Activated CD4-positive, alpha-beta memory T cell treated with anti-CD3 and anti-CD28 coated beads, Interleukin-2, amount 10 ng/mL, durations not matched to agents 7 days and 5 days (primary cell): ENCODE data around the gene PHF12. TPM values are rescaled to one million over a fixed set of nuclear protein-coding genes. Genes with fewer than 3 reads are reported as not detected.
A peak's percentile ranks its signal among the peaks of the same experiment; 100 is the strongest.

Experiments
- CTCF ChIA-PET: fragments of 350-600 bp; sonication (Branson Sonifier 250); formaldehyde crosslinking; loops from one replicate; lab custom pipeline; 2021; ENCODE audit warnings: antibody characterized with exemption, inconsistent platforms; lab: Charles Lee
- POLR2A ChIA-PET: fragments of 350-600 bp; sonication (Branson Sonifier 250); formaldehyde crosslinking; loops from one replicate; lab custom pipeline; 2021; ENCODE audit warnings: antibody characterized with exemption; lab: Charles Lee
- DNase-seq: peaks from one replicate; pipeline ENCODE4 v3.0.0-alpha.2; 2020
- H3K27ac Mint-ChIP-seq: one replicate; pipeline ENCODE4 v1.8.0; 2021; ENCODE audit warnings: mild to moderate bottlenecking, mixed read lengths
- H3K27me3 Mint-ChIP-seq: one replicate; pipeline ENCODE4 v1.8.0; 2021; ENCODE audit warnings: mixed read lengths
- H3K36me3 Mint-ChIP-seq: one replicate; pipeline ENCODE4 v1.8.0; 2021; ENCODE audit warnings: low read depth, mixed read lengths
- H3K4me1 Mint-ChIP-seq: one replicate; pipeline ENCODE4 v1.8.0; 2021; ENCODE audit warnings: mixed read lengths
- H3K4me3 Mint-ChIP-seq: one replicate; pipeline ENCODE4 v1.8.0; 2021; ENCODE audit warnings: mild to moderate bottlenecking, mixed read lengths
- H3K9me3 Mint-ChIP-seq: one replicate; pipeline ENCODE4 v1.8.0; 2021; ENCODE audit warnings: mixed read lengths
- total RNA-seq, 2 experiments: library from RNA; stranded (reverse); gene quantifications; one replicate each; pipeline ENCODE4 v1.2.3, GENCODE V29; 2021

The PHF12 gene
- total RNA-seq, 2 experiments from 2014 or later, result 75.6 to 78.8 TPM

DNA sequence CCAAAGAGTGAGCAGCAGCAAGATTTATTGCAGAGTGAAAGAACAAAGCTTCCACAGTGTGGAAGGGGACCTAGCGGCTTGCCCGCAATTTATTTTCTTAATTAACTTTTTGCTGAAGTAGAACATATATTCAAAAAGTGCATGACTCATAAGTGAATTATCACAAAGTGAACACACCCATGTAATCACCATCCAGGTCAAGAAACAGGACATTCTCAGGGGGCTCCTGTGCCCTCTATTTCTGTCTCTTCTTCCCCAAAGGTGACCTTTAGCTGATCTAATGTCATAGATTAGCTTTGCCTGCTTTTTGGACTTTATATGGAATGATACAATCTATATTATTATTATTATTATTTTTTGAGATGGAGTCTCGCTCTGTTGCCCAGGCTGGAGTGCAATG, 76.6 kb downstream of the PHF12 start:
- Mint-ChIP-seq H3K9me3 (no peaks in the 10 kb centered on the region), H3K4me1 (peaks cover 30% of the 10 kb centered on the region), H3K27me3 (no peaks in the 10 kb centered on the region), H3K36me3 (peaks cover 20% of the 10 kb centered on the region), H3K4me3 (no peak overlapping the region), H3K27ac (no peak overlapping the region)
- ChIA-PET CTCF (no interaction called here), POLR2A (interaction anchor here (0.7 kb wide), 1 partner anchor 33 kb away, joined by 3 read pairs; the partner anchor contains the start of gene FAM222B)
- DNase-seq, result no peak

DNA sequence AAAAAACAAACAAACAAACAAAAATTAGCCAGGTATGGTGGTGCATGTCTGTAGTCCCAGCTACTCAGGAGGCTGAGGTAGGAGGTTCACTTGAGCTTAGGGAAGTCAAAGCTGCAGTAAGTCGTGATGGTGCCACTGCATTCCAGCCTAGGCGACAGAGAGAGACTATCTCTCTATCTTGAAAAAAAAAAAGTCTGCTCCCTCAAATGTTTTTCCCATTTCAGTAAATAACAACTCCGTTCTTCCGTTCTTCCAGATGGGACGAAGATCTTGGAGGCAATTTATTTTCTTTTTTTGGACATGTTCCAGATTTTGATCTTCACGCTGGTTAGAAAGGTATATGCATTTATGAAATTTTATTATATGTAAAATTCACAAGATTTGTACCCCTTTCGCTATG, 77.5 kb downstream of the PHF12 start:
- CTCF ChIA-PET, result no interaction called here

DNA sequence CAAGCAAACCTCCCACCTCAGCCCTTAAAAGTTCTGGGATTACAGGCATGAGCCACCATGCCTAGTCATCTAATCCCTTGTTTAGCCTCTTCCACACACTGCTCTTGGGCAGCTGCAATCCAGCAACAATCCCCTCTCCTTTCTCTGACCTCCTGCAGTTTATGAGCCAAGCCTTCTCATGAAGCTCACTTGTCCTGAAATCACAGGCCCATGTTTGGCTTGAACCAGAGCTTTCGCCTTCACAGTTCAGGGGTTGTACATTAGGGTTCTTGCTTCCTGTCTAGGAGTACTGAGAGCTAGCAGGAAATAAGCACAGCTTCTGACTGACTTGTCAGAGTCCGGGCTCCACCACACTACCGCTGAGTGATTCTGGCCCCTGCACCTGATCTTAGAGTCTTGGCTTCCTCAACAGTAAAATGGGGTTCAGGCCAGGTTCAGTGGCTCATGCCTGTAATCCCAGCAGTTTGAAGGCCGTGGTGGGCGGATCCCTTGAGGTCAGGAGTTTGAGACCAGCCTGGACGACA, 80.2 kb downstream of the PHF12 start:
- peaks cover 21% of the 10 kb centered on the region for H3K4me1 Mint-ChIP-seq
- DNase-seq, result peak; percentile 67
- CTCF ChIA-PET, result interaction anchor here (0.9 to 2.0 kb wide), 9 partner anchors 12 to 144 kb away, joined by 4 to 11 read pairs (median 5); partner anchors contain the start of genes DHRS13, FAM222B and FLOT2
- H3K27me3 Mint-ChIP-seq, result no peaks in the 10 kb centered on the region
- no peak overlapping the region for H3K4me3 Mint-ChIP-seq
- POLR2A ChIA-PET, result interaction anchor here (0.6 to 2.8 kb wide), 16 partner anchors 9 to 275 kb away, joined by 3 to 19 read pairs (median 4); partner anchors contain the start of genes DHRS13, FAM222B, PHF12 and TLCD1
- H3K9me3 Mint-ChIP-seq, result no peaks in the 10 kb centered on the region
- no peaks in the 10 kb centered on the region for H3K36me3 Mint-ChIP-seq
- H3K27ac Mint-ChIP-seq, result peak overlapping the region; percentile 89

More for the DNA sequence above, 77.5 kb downstream of the PHF12 start:
- POLR2A ChIA-PET, result interaction anchor here (0.8 kb wide), 1 partner anchor 24 kb away, joined by 3 read pairs; no protein-coding TSS in a partner anchor
- no peak for DNase-seq
- H3K9me3 Mint-ChIP-seq, result no peaks in the 10 kb centered on the region
- peaks cover 12% of the 10 kb centered on the region for H3K36me3 Mint-ChIP-seq
- no peak overlapping the region for H3K27ac Mint-ChIP-seq
- H3K4me1 Mint-ChIP-seq, result peaks cover 30% of the 10 kb centered on the region
- H3K4me3 Mint-ChIP-seq, result no peak overlapping the region
- no peaks in the 10 kb centered on the region for H3K27me3 Mint-ChIP-seq

DNA sequence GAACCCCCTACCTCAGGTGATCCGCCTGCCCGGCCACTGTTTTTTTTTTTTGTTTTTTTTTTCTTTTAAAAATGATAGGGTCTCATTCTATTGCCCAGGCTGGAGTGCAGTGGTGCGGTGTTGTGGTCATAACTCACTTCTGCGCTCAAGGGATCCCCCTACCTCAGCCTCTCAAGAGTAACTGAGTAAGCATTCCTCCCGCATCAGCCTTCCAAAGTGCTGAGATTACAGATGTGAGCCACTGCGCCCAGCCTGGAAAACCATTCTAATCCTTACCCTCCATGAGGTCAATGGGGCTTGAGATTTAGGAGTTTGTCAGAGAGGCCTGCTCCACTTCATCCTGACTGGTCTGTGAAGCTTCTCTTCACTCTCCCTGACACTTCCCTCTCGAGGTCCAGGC, 84.0 kb downstream of the PHF12 start:
- Mint-ChIP-seq H3K27ac (no peak overlapping the region), H3K36me3 (no peaks in the 10 kb centered on the region), H3K9me3 (no peaks in the 10 kb centered on the region), H3K27me3 (no peaks in the 10 kb centered on the region), H3K4me1 (peaks cover 21% of the 10 kb centered on the region), H3K4me3 (no peak overlapping the region)
- CTCF ChIA-PET, result interaction anchor here (0.7 to 1.1 kb wide), 2 partner anchors 35 to 36 kb away, joined by 3 to 4 read pairs; partner anchors contain the start of gene DHRS13
- DNase-seq, result no peak
- POLR2A ChIA-PET, result no interaction called here

DNA sequence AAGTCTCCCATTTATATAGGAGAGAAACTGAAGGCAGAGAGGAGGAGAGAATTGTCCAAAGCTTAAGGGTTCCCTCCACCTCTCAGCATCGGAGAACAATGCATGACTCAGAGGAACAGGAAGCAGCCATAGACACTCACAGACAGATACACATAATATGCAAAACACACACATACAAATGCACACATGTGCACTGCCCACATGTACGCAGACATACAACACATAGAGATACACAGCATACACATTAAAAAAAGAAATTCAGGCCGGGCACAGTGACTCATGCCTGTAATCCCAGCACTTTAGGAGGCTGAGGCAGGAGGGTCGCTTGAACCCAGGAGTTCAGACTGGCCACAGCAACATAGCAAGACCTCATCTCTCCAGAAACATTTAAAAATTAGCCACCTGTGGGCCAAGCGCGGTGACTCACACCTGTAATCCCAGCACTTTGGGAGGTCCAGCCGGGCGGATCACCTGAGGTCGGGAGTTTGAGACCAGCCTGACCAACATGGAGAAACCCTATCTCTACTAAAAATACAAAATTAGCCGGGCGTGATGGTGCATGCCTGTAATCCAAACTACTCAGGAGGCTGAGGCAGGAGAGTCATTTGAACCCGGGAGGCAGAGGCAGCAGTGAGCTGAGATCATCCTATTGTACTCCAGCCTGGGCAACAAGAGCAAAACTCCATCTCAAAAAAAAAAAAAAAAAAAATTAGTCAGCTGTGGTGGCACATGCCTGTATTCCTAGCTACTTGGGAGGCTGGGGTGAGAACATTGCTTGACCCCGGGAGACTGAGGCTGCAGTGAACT, 85.2 kb downstream of the PHF12 start:
- peaks cover 4% of the 10 kb centered on the region for H3K36me3 Mint-ChIP-seq
- H3K27ac Mint-ChIP-seq, result peak overlapping the region; percentile 23
- no peaks in the 10 kb centered on the region for H3K27me3 Mint-ChIP-seq
- no peaks in the 10 kb centered on the region for H3K9me3 Mint-ChIP-seq
- ChIA-PET CTCF (interaction anchor here (0.7 to 1.1 kb wide), 2 partner anchors 35 to 36 kb away, joined by 3 to 4 read pairs; partner anchors contain the start of gene DHRS13), POLR2A (no interaction called here)
- DNase-seq, result no peak
- no peak overlapping the region for H3K4me3 Mint-ChIP-seq
- H3K4me1 Mint-ChIP-seq, result peaks cover 13% of the 10 kb centered on the region

DNA sequence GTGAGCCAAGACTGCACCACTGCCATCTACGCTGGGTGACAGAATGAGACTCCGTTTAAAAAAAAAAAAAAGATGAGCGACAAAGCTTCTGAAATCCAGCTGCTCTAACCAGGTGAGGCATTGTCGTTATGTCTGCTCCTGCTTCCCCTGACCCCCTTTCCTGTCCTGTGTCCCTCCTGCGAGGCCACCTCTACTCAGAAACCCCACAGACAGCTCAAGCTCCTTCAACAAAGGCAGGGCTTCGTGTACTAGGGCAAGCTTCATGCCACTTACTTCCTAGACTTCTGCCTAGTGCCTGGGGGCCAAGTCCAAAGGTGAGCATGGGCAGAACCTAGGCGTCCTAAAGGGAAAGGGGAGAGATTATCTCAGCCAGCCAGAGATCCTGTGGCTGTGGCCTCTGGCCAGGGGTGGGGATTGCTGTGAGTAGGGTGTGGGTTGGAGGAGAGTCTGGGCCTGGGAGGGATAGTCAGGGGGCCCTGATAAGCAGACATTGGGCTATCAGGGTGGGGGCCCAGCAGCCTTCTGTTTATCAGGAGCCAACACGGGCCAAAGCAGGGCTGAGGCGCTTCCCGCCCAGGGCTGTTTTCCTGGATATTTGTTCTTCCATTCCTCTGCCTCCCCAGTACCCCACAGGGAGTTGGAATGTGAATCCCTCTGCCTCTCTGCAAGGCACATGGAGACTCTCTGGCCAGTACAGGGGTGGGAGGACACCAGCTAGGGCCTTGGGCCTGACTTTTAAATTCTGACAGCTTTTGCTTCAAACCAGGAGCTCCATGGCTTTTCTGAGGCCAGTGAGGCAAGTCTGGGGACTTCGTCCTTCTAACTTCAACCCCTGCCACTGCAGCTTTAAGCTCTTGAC, 86.1 kb downstream of the PHF12 start:
- Mint-ChIP-seq H3K36me3 (peaks cover 11% of the 10 kb centered on the region), H3K27me3 (no peaks in the 10 kb centered on the region), H3K27ac (no peak overlapping the region), H3K4me1 (peaks cover 9% of the 10 kb centered on the region), H3K9me3 (no peaks in the 10 kb centered on the region), H3K4me3 (no peak overlapping the region)
- no peak for DNase-seq
- CTCF ChIA-PET, result no interaction called here
- POLR2A ChIA-PET, result interaction anchor here (1.2 kb wide), 1 partner anchor 11 kb away, joined by 3 read pairs; no protein-coding TSS in a partner anchor

DNA sequence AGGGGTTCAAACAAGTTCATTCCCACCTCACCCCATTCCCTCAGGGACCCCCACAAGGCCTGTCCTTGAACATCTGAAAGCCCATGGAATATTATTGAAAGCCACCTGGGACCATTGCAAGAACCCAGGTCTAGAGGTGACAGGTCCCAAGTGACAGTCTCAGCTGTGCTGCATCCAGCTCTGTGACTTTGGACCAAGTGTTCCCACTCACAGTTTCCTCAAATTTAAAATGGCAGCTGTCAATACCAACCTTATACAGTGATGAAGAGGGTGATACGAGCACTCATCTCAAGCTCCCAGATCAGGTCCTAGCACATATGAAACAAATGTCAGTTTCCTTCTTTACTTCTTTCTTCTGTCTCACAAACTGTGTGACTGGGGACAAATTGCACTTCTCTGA, 87.4 kb downstream of the PHF12 start:
- no peaks in the 10 kb centered on the region for H3K27me3 Mint-ChIP-seq
- H3K4me1 Mint-ChIP-seq, result peaks cover 9% of the 10 kb centered on the region
- H3K27ac Mint-ChIP-seq, result no peak overlapping the region
- DNase-seq, result no peak
- ChIA-PET CTCF (no interaction called here), POLR2A (interaction anchor here (1.2 kb wide), 1 partner anchor 12 kb away, joined by 3 read pairs; no protein-coding TSS in a partner anchor)
- H3K4me3 Mint-ChIP-seq, result no peak overlapping the region
- no peaks in the 10 kb centered on the region for H3K9me3 Mint-ChIP-seq
- H3K36me3 Mint-ChIP-seq, result peaks cover 13% of the 10 kb centered on the region

DNA sequence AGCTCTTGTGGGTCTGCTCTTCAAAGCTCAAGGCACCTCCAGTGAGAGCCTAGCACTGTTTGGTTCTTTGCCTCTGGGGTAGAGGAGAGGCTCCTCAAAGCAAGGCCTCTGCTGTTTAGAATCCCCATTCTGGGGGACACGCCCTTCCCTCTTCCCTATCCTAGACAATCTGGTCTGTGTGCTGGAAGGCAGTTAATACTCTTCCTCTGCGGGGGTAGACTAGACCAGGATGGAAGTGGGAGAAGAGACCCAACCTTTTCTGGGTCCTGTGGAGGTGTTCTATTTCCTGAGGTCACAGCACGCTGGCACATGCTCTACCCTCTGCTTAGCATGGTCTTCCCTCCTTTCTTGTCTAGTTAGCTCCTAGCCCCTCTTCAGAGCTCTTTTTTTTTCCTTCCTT, 88.8 kb downstream of the PHF12 start:
- H3K4me3 Mint-ChIP-seq, result no peak overlapping the region
- H3K36me3 Mint-ChIP-seq, result peaks cover 26% of the 10 kb centered on the region
- ChIA-PET POLR2A (interaction anchor here (1.2 kb wide), 1 partner anchor 20 kb away, joined by 3 read pairs; no protein-coding TSS in a partner anchor), CTCF (no interaction called here)
- no peaks in the 10 kb centered on the region for H3K27me3 Mint-ChIP-seq
- no peak for DNase-seq
- H3K4me1 Mint-ChIP-seq, result peaks cover 12% of the 10 kb centered on the region
- no peak overlapping the region for H3K27ac Mint-ChIP-seq
- H3K9me3 Mint-ChIP-seq, result no peaks in the 10 kb centered on the region

DNA sequence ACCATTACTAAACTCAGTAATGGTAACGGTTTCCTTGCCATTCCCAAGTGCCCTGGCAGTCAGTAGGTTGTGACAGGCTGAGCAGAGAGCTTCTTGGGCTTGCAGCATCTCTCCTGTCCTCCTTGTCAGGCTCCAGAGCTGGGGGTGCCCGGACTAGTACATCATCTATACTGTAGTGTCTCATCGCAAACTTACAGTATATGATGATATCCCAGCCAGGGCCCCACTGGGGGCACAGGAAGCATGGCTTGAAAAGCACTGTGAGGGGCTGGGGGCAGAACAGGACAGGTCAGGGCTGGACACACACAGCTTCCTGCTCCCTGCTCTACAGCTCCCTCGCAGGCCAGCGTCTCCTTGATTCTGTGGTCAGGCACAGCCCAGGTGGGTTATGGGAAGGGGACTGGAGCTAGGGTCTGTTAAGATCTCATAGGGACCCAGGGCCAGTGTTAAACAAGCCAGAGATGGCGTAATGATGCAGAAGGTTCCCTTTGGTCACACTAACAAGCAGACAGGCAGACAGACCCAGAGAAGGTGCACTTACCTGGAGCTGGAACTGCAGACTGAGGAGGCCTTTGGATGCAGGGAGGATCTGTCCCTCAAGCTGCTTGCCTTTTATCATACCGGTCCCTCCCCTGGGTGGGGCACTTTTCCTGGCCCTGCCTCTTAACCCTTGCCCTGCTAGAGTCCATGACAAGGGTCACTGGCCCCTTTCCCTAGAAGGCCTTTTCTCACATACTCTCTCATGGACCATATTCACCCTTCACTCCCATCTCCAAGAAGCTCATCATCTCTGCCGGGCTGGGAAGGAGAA, 89.7 kb downstream of the PHF12 start:
- peaks cover 14% of the 10 kb centered on the region for H3K4me1 Mint-ChIP-seq
- H3K9me3 Mint-ChIP-seq, result no peaks in the 10 kb centered on the region
- H3K27me3 Mint-ChIP-seq, result no peaks in the 10 kb centered on the region

DNA sequence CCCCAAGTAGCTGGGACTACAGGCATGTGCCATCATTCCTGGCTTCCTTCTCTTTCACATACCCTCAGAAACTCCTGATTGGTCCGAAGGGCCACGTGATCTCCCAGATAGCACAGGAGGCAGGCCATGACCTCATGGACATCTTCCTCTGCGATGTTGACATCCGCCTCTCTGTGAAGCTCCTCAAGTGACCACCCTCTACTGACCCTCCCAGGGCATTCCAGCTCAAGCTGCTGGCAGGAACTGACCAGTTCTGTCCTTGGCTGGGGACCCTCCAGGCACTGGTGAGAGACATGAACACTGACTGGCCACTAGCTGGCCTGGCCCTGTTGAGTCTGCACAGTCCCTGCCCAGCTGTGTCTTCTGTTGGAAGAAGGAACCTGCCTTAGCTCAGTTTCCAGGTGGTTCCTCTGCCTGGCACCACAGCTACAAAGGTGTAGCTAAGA, 90.9 kb downstream of the PHF12 start:
- Mint-ChIP-seq H3K27me3 (no peaks in the 10 kb centered on the region), H3K36me3 (peaks cover 33% of the 10 kb centered on the region), H3K27ac (no peak overlapping the region), H3K4me3 (no peak overlapping the region), H3K9me3 (no peaks in the 10 kb centered on the region), H3K4me1 (peaks cover 14% of the 10 kb centered on the region)
- ChIA-PET POLR2A (interaction anchor here (1.1 kb wide), 1 partner anchor 18 kb away, joined by 3 read pairs; the partner anchor contains the start of gene FAM222B), CTCF (interaction anchor here (0.9 kb wide), 1 partner anchor 133 kb away, joined by 3 read pairs; no protein-coding TSS in a partner anchor)
- no peak for DNase-seq

More for the DNA sequence above, 89.7 kb downstream of the PHF12 start:
- Mint-ChIP-seq H3K36me3 (peaks cover 31% of the 10 kb centered on the region), H3K4me3 (no peak overlapping the region), H3K27ac (no peak overlapping the region)
- POLR2A ChIA-PET, result interaction anchor here (1.1 to 1.2 kb wide), 2 partner anchors 19 to 21 kb away, joined by 3 read pairs; partner anchors contain the start of gene FAM222B
- DNase-seq, result no peak
- CTCF ChIA-PET, result interaction anchor here (0.9 kb wide), 1 partner anchor 135 kb away, joined by 3 read pairs; no protein-coding TSS in a partner anchor

DNA sequence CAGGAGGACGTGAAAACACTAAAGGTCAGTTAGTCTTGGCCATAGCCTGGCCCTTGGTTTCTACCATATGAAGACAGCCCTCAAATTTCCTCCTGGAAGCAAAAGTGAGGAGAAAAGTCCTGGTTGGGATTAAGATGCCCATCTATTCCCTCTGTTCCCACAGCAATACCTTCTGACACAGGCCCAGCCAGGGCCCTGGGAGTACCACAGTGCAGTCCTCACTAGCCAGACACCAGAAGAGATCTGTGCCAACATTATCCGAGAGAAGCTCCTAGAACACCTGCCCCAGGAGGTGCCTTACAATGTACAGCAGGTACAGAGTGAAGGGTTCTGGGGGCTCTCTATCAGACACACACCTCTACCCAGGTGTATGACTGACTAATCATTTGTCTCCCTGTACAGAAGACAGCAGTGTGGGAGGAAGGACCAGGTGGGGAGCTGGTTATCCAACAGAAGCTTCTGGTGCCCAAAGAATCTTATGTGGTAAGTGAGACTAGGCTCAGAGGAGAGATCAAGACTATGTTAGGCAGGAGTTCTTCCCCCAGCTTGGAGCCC, 92.4 kb downstream of the PHF12 start:
- H3K9me3 Mint-ChIP-seq, result no peaks in the 10 kb centered on the region
- CTCF ChIA-PET, result interaction anchor here (1.1 to 2.1 kb wide), 2 partner anchors 10 to 12 kb away, joined by 5 read pairs; no protein-coding TSS in a partner anchor
- peaks cover 33% of the 10 kb centered on the region for H3K36me3 Mint-ChIP-seq
- peaks cover 26% of the 10 kb centered on the region for H3K4me1 Mint-ChIP-seq
- no peaks in the 10 kb centered on the region for H3K27me3 Mint-ChIP-seq
- no peak for DNase-seq
- no peak overlapping the region for H3K4me3 Mint-ChIP-seq
- POLR2A ChIA-PET, result interaction anchor here (0.9 to 1.7 kb wide), 5 partner anchors 13 to 58 kb away, joined by 3 to 6 read pairs (median 3); partner anchors contain the start of gene FAM222B
- H3K27ac Mint-ChIP-seq, result no peak overlapping the region
